ENCODE measurements around the gene MAL.

DNA sequence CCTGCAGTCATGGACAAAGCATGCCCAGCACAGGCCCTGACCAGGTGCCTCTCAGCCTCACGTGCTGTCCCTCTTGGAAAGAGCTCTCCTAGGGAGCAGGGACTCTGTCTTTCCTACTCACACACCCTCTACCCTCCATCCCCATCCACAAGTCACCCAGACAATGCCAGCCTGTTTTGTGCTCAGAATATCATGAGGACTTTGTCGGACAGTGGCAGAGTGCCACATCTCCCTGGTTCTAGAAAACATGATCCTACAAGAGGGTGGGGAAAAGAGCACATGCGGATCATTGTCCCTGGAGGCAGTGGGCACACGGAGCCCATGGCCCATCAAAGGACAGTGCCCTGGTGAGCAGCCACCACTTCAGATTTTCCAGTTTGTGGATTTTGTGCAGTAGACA is 3.7 kb upstream of the MAL start:
- no peak for TF ChIP-seq EP300 (IDR thresholded peaks at IDR 0.05)
- TF ChIP-seq POLR2A (IDR thresholded peaks at IDR 0.05): no peak
- TF ChIP-seq, protein P1, sequence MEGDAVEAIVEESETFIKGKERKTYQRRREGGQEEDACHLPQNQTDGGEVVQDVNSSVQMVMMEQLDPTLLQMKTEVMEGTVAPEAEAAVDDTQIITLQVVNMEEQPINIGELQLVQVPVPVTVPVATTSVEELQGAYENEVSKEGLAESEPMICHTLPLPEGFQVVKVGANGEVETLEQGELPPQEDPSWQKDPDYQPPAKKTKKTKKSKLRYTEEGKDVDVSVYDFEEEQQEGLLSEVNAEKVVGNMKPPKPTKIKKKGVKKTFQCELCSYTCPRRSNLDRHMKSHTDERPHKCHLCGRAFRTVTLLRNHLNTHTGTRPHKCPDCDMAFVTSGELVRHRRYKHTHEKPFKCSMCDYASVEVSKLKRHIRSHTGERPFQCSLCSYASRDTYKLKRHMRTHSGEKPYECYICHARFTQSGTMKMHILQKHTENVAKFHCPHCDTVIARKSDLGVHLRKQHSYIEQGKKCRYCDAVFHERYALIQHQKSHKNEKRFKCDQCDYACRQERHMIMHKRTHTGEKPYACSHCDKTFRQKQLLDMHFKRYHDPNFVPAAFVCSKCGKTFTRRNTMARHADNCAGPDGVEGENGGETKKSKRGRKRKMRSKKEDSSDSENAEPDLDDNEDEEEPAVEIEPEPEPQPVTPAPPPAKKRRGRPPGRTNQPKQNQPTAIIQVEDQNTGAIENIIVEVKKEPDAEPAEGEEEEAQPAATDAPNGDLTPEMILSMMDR (IDR thresholded peaks at IDR 0.05): no peak
- TF ChIP-seq POLR2AphosphoS5 (IDR thresholded peaks at IDR 0.05): no peak

Data from suprapubic skin (tissue), 4 donors.